ENCODE measurements around the gene TTLL3.

DNA sequence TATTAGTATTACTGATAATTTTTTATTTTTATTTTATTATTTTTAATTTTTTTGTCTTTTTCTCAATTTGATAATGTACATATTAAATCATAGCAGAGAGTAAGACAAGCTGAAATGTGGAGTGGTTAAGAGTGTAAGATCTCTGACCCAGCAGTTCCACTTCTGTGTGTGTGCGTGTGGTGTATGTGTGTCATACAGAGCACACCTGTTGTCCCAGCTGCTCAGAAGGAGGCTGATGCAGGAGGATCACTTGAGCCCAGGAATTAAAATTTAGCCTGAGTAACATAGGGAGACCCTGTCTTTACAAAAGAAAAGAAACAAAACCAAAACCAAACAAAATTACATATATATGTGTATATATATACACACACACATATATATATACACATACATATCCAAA lies 71.4 kb downstream of the TTLL3 start:
- TF ChIP-seq, protein P1, sequence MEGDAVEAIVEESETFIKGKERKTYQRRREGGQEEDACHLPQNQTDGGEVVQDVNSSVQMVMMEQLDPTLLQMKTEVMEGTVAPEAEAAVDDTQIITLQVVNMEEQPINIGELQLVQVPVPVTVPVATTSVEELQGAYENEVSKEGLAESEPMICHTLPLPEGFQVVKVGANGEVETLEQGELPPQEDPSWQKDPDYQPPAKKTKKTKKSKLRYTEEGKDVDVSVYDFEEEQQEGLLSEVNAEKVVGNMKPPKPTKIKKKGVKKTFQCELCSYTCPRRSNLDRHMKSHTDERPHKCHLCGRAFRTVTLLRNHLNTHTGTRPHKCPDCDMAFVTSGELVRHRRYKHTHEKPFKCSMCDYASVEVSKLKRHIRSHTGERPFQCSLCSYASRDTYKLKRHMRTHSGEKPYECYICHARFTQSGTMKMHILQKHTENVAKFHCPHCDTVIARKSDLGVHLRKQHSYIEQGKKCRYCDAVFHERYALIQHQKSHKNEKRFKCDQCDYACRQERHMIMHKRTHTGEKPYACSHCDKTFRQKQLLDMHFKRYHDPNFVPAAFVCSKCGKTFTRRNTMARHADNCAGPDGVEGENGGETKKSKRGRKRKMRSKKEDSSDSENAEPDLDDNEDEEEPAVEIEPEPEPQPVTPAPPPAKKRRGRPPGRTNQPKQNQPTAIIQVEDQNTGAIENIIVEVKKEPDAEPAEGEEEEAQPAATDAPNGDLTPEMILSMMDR (IDR thresholded peaks at IDR 0.05), result no peak
- no peak for TF ChIP-seq EZH2phosphoT487 (IDR thresholded peaks at IDR 0.05; ENCODE audit: borderline replicate concordance, low read depth)
- TF ChIP-seq, protein P2, sequence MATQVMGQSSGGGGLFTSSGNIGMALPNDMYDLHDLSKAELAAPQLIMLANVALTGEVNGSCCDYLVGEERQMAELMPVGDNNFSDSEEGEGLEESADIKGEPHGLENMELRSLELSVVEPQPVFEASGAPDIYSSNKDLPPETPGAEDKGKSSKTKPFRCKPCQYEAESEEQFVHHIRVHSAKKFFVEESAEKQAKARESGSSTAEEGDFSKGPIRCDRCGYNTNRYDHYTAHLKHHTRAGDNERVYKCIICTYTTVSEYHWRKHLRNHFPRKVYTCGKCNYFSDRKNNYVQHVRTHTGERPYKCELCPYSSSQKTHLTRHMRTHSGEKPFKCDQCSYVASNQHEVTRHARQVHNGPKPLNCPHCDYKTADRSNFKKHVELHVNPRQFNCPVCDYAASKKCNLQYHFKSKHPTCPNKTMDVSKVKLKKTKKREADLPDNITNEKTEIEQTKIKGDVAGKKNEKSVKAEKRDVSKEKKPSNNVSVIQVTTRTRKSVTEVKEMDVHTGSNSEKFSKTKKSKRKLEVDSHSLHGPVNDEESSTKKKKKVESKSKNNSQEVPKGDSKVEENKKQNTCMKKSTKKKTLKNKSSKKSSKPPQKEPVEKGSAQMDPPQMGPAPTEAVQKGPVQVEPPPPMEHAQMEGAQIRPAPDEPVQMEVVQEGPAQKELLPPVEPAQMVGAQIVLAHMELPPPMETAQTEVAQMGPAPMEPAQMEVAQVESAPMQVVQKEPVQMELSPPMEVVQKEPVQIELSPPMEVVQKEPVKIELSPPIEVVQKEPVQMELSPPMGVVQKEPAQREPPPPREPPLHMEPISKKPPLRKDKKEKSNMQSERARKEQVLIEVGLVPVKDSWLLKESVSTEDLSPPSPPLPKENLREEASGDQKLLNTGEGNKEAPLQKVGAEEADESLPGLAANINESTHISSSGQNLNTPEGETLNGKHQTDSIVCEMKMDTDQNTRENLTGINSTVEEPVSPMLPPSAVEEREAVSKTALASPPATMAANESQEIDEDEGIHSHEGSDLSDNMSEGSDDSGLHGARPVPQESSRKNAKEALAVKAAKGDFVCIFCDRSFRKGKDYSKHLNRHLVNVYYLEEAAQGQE (IDR thresholded peaks at IDR 0.05; ENCODE audit: low read depth, low read length), result no peak
- TF ChIP-seq, protein P3, sequence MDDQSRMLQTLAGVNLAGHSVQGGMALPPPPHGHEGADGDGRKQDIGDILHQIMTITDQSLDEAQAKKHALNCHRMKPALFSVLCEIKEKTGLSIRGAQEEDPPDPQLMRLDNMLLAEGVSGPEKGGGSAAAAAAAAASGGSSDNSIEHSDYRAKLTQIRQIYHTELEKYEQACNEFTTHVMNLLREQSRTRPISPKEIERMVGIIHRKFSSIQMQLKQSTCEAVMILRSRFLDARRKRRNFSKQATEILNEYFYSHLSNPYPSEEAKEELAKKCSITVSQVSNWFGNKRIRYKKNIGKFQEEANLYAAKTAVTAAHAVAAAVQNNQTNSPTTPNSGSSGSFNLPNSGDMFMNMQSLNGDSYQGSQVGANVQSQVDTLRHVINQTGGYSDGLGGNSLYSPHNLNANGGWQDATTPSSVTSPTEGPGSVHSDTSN (IDR thresholded peaks at IDR 0.05), result no peak
- TF ChIP-seq TAF1 (IDR thresholded peaks at IDR 0.05; ENCODE audit: borderline replicate concordance, low read depth, low read length), result no peak
- TF ChIP-seq, protein P4, sequence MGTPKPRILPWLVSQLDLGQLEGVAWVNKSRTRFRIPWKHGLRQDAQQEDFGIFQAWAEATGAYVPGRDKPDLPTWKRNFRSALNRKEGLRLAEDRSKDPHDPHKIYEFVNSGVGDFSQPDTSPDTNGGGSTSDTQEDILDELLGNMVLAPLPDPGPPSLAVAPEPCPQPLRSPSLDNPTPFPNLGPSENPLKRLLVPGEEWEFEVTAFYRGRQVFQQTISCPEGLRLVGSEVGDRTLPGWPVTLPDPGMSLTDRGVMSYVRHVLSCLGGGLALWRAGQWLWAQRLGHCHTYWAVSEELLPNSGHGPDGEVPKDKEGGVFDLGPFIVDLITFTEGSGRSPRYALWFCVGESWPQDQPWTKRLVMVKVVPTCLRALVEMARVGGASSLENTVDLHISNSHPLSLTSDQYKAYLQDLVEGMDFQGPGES (IDR thresholded peaks at IDR 0.05; ENCODE audit: low read depth, low read length), result no peak
- TF ChIP-seq MEF2A (IDR thresholded peaks at IDR 0.05; ENCODE audit: borderline replicate concordance, low read depth), result no peak
